Left ventricle myocardium inferior (tissue), 1 donor: ENCODE data around the gene HSPH1. TPM values are rescaled to one million over a fixed set of nuclear protein-coding genes. Genes with fewer than 3 reads are reported as not detected.

Experiments
- DNase-seq: peaks from one replicate; pipeline ENCODE4 v3.0.0-alpha.2; 2020
- H3K27ac ChIP-seq: fragments of 200-600 bp; replicated peaks from 2 replicates; pipeline ENCODE4 v1.8.0; 2021
- H3K27me3 ChIP-seq: fragments of 200-600 bp; 2 replicates; pipeline ENCODE4 v1.8.0; 2021; ENCODE audit warnings: low read depth
- H3K36me3 ChIP-seq: fragments of 200-600 bp; 2 replicates; pipeline ENCODE4 v1.8.0; 2021
- H3K4me1 ChIP-seq: fragments of 200-600 bp; 2 replicates; pipeline ENCODE4 v1.8.0; 2021
- H3K4me3 ChIP-seq: fragments of 200-600 bp; 2 replicates; pipeline ENCODE4 v1.8.0; 2021; ENCODE audit warnings: mild to moderate bottlenecking, moderate library complexity
- H3K9me3 ChIP-seq: fragments of 200-600 bp; replicated peaks from 2 replicates; pipeline ENCODE4 v1.8.0; 2021
- intact Hi-C: fragments of 100-400 bp; cut with micrococcal nuclease; formaldehyde crosslinking; loops from one replicate; pipeline ENCODE4 v1.11.0; 2022
- total RNA-seq: library from RNA; stranded (reverse); fragmentation: NEBNext Ultra II Directional; extraction: Animal tissue kit (Norgen Biotek cat#: 25700); gene quantifications from one replicate; pipeline ENCODE4 v1.2.1, GENCODE V29; 2021
- TF ChIP-seq, protein P1 (sequence below): fragments of 200-600 bp; IDR thresholded peaks from 2 replicates; pipeline ENCODE4 v1.8.0; 2021; ENCODE audit warnings: antibody characterized with exemption, mild to moderate bottlenecking, borderline replicate concordance
- donor health status: DM: no; HTN: yes; CAD: no; lungs with severe emphysema.

The HSPH1 gene
- total RNA-seq, 1 donor from 2014 or later = 78.8 TPM

DNA sequence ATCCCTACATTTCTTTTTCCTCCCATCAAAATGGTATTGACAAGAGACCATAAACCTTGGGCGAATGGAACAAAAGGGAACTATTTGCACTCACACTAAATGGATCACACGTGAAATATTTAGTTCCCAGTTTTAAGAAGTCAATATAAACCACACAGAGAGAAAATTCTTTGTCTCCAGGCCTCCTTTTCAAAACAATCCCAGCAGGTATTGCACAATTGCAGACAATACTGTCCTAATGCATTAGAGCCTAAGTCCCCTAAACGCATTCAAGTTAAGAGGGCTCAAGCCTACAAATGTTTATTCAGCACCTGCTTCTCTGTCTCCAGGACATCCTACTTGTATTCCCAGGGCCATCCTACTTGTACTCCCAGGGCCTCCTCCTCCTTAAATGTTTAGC is 36.8 kb upstream of the HSPH1 start:
- Histone ChIP-seq H3K27me3 (no peaks in the 10 kb centered on the region), H3K27ac (no peak overlapping the region), H3K9me3 (no peaks in the 10 kb centered on the region), H3K4me3 (no peak overlapping the region), H3K4me1 (peaks cover 37% of the 10 kb centered on the region), H3K36me3 (no peaks in the 10 kb centered on the region)
- DNase-seq = no peak
- TF ChIP-seq, protein P1, sequence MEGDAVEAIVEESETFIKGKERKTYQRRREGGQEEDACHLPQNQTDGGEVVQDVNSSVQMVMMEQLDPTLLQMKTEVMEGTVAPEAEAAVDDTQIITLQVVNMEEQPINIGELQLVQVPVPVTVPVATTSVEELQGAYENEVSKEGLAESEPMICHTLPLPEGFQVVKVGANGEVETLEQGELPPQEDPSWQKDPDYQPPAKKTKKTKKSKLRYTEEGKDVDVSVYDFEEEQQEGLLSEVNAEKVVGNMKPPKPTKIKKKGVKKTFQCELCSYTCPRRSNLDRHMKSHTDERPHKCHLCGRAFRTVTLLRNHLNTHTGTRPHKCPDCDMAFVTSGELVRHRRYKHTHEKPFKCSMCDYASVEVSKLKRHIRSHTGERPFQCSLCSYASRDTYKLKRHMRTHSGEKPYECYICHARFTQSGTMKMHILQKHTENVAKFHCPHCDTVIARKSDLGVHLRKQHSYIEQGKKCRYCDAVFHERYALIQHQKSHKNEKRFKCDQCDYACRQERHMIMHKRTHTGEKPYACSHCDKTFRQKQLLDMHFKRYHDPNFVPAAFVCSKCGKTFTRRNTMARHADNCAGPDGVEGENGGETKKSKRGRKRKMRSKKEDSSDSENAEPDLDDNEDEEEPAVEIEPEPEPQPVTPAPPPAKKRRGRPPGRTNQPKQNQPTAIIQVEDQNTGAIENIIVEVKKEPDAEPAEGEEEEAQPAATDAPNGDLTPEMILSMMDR = no peak
- intact Hi-C loops = no loop called here

DNA sequence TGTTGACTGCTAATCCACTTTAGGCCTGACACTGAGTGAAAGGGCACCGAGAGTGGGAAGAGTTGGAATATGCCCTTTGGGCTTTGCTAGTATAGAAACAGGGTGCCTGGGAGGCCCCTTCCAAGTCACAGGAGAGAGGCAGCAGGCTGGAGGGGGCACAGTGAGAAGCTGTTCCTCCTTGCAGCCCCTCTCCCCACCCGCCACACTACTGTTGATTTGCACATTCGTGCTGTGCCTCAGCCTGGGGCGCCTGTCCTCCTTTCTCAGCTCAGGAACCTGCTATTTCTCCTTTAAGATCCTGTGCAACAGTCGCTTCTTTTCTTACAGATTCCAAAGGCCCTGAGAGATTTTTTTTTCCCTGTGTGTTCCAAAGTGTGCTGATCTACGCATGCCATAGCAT is 35.3 kb upstream of the HSPH1 start:
- Histone ChIP-seq H3K36me3 (no peaks in the 10 kb centered on the region), H3K27me3 (no peaks in the 10 kb centered on the region), H3K9me3 (no peaks in the 10 kb centered on the region), H3K4me3 (no peak overlapping the region), H3K27ac (no peak overlapping the region), H3K4me1 (peaks cover 22% of the 10 kb centered on the region)
- TF ChIP-seq, protein P1 = no peak
- DNase-seq = no peak
- intact Hi-C loops = no loop called here

DNA sequence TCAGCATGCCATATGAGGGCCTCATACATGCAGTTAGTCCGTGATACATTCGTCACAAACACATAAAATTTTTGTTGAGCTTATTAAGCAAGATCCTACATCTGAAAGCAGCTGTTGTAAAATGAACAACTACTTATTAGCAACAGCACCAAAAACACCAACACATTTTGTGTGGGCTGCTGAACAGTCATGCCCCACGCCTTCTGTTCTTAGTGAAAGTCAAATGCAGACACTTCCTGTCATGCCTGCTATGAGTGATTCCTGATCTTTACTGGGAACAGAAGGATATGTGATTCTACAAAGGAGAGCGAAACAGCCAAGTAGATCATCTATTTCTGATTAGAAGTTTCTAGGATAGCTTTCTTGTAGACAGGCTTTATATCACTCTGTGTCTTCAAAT is 33.9 kb upstream of the HSPH1 start:
- H3K27ac ChIP-seq = no peak overlapping the region
- DNase-seq = no peak
- no peaks in the 10 kb centered on the region for H3K9me3 ChIP-seq
- peaks cover 10% of the 10 kb centered on the region for H3K4me1 ChIP-seq
- no peaks in the 10 kb centered on the region for H3K27me3 ChIP-seq
- no peak overlapping the region for H3K4me3 ChIP-seq
- intact Hi-C loops = no loop called here
- TF ChIP-seq, protein P1 = no peak
- H3K36me3 ChIP-seq = no peaks in the 10 kb centered on the region

DNA sequence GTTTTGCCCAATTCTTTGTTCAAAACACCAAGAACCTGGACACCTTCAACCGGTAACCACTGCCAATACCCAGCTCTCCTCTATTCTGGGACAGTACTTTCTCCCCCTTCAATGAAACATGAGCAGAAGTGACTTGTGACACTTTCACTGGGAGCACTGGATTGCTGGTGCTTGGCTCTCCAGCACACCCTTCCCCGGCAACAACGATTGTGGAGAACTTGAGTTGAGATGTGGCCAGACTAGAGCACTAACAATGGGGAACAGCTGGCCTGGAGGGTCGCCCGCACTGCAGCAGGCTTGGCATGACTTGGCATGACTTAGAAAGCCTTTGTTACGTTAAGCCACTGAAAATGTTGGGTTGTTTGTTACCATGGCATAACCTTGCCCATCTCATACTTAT is 30.6 kb upstream of the HSPH1 start:
- Histone ChIP-seq H3K4me1 (no peaks in the 10 kb centered on the region), H3K4me3 (no peak overlapping the region), H3K36me3 (no peaks in the 10 kb centered on the region), H3K27ac (no peak overlapping the region), H3K27me3 (no peaks in the 10 kb centered on the region), H3K9me3 (peaks cover 6% of the 10 kb centered on the region)
- intact Hi-C loops = no loop called here
- TF ChIP-seq, protein P1 = no peak
- DNase-seq = no peak

DNA sequence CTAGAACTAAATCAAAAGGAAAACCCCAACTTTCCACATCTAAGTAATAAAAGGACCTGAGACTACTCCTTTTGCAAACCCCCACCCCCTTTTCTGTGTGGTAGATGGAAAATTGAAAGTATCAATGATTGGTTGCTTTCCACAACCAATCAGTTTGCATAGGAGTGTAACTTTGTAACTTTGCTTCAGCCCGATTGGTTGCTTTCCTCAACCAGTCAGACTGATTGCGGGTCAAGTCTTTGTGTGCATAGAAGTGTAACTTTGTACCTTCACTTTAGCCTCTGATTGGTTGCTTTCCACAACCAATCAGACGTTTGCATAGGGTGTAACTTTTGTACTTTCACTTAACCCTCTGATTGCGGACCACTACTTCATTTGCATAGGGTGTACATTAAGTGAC is 30.0 kb upstream of the HSPH1 start:
- TF ChIP-seq, protein P1 = no peak
- no peak overlapping the region for H3K4me3 ChIP-seq
- intact Hi-C loops = no loop called here

More for the DNA sequence above, 30.0 kb upstream of the HSPH1 start:
- Histone ChIP-seq H3K27me3 (no peaks in the 10 kb centered on the region), H3K36me3 (no peaks in the 10 kb centered on the region), H3K4me1 (no peaks in the 10 kb centered on the region), H3K9me3 (peaks cover 6% of the 10 kb centered on the region), H3K27ac (no peak overlapping the region)
- DNase-seq = no peak
